C1 segment of cervical spinal cord (tissue), 14 donors: ENCODE measurements around the gene NDUFC1.
"Not testable (repeated sequence)": the region's sequence is repeated elsewhere in the genome, so short reads cannot be mapped to it uniquely, and the experiment has no call there.

Experiments
- DNase-seq, 14 donors: peaks; one replicate each; lab custom pipeline; 2025; lab: John Stamatoyannopoulos, UW

The NDUFC1 gene

GRCh38 chr4:139299536-139299935 lies 2.7 kb downstream of the NDUFC1 start:
- DNase-seq = no peak

GRCh38 chr4:139297001-139297410 lies 5.3 kb downstream of the NDUFC1 start:
- DNase-seq = no peak

- no peak for DNase-seq
Measured at GRCh38 chr4:139295942-139296299, 6.4 kb downstream of the NDUFC1 start.

- peak; percentile 45 to 93 (median 89) for DNase-seq
Measured at GRCh38 chr4:139295206-139295941, 6.9 kb downstream of the NDUFC1 start.

- no peak for DNase-seq
Measured at GRCh38 chr4:139286186-139286698, 16.0 kb downstream of the NDUFC1 start.

GRCh38 chr4:139282721-139283075 lies 19.6 kb downstream of the NDUFC1 start:
- no peak for DNase-seq

GRCh38 chr4:139282065-139282720 lies 20.1 kb downstream of the NDUFC1 start:
- DNase-seq = no peak

- DNase-seq = peak in 9 of 14 donors; percentile 1 to 80 (median 11)
Measured at GRCh38 chr4:139279760-139280620, 22.3 kb downstream of the NDUFC1 start, which contains the start of gene MGARP. Gene MGARP, minus strand, starts transcription at chr4:139280225. Its CDS starts 67 bp downstream, at chr4:139280158.

- peak in 2 of 14 donors; percentile 0 to 40 for DNase-seq
Measured at GRCh38 chr4:139278912-139279759, 23.1 kb downstream of the NDUFC1 start.

- no peak for DNase-seq
Measured at GRCh38 chr4:139278485-139278884, 23.8 kb downstream of the NDUFC1 start.

GRCh38 chr4:139275281-139275735 lies 27.0 kb downstream of the NDUFC1 start:
- peak in 1 of 14 donors; percentile 41 for DNase-seq

- DNase-seq = no peak
Measured at GRCh38 chr4:139274790-139275189, 27.5 kb downstream of the NDUFC1 start.

- no peak for DNase-seq
Measured at GRCh38 chr4:139273835-139274234, 28.4 kb downstream of the NDUFC1 start.

GRCh38 chr4:139267301-139267700 lies 35.0 kb downstream of the NDUFC1 start:
- DNase-seq = no peak

- peak in 9 of 14 donors; percentile 9 to 50 (median 21) for DNase-seq
Measured at GRCh38 chr4:139266583-139267257, 35.6 kb downstream of the NDUFC1 start.

GRCh38 chr4:139266208-139266582 lies 36.1 kb downstream of the NDUFC1 start:
- DNase-seq = no peak

GRCh38 chr4:139265654-139266053 lies 36.6 kb downstream of the NDUFC1 start:
- no peak for DNase-seq

GRCh38 chr4:139256349-139256748 lies 45.9 kb downstream of the NDUFC1 start:
- DNase-seq = no peak

- not testable (repeated sequence) for DNase-seq
Measured at GRCh38 chr4:139255581-139255980, 46.7 kb downstream of the NDUFC1 start.

GRCh38 chr4:139253713-139254112 lies 48.6 kb downstream of the NDUFC1 start:
- no peak for DNase-seq
